Activated B cell treated with CpG ODN at 0.5 μM for 24 hours (primary cell): ENCODE results near the gene PREX1. TPM values are rescaled to one million over a fixed set of nuclear protein-coding genes. Genes with fewer than 3 reads are reported as not detected.

Experiments used
- ATAC-seq: fragments of 200-7000 bp; cut with Tn5 transposase; one replicate; pipeline ENCODE4 v1.10.0; 2021; ENCODE audit warnings: low read depth, mild to moderate bottlenecking, moderate library complexity
- CTCF ChIA-PET: fragments of 350-600 bp; sonication (Branson Sonifier 250); formaldehyde crosslinking; loops from one replicate; lab custom pipeline; 2021; ENCODE audit warnings: antibody characterized with exemption; lab: Charles Lee
- POLR2A ChIA-PET: fragments of 350-600 bp; sonication (Branson Sonifier 250); formaldehyde crosslinking; loops from one replicate; lab custom pipeline; 2021; ENCODE audit warnings: antibody characterized with exemption; lab: Charles Lee
- DNase-seq: peaks from one replicate; pipeline ENCODE4 v3.0.0; 2022
- H3K27ac Mint-ChIP-seq: one replicate; pipeline ENCODE4 v1.8.0; 2020; ENCODE audit warnings: mixed read lengths
- H3K27me3 Mint-ChIP-seq: one replicate; pipeline ENCODE4 v1.8.0; 2021; ENCODE audit warnings: mixed read lengths
- H3K36me3 Mint-ChIP-seq: one replicate; pipeline ENCODE4 v1.8.0; 2021; ENCODE audit warnings: low read depth, mixed read lengths
- H3K4me1 Mint-ChIP-seq: one replicate; pipeline ENCODE4 v1.8.0; 2021; ENCODE audit warnings: mixed read lengths
- H3K4me3 Mint-ChIP-seq: one replicate; pipeline ENCODE4 v1.8.0; 2020; ENCODE audit warnings: mild to moderate bottlenecking, mixed read lengths
- H3K9me3 Mint-ChIP-seq: one replicate; pipeline ENCODE4 v1.8.0; 2020; ENCODE audit warnings: mixed read lengths
- CTCF ChIP-seq: fragments of 200-600 bp; IDR thresholded peaks from one replicate; pipeline ENCODE4 v1.8.0; 2022; ENCODE audit warnings: antibody characterized with exemption, mild to moderate bottlenecking
- intact Hi-C: fragments of 100-400 bp; cut with micrococcal nuclease; formaldehyde crosslinking; loops from one replicate; pipeline ENCODE4 v1.15.1; 2024
- total RNA-seq: library from RNA; stranded (reverse); gene quantifications from 2 replicates; pipeline ENCODE4 v1.2.3, GENCODE V29; 2022

Gene PREX1
- total RNA-seq, 1 donor from 2014 or later: 71.4 TPM

DNA sequence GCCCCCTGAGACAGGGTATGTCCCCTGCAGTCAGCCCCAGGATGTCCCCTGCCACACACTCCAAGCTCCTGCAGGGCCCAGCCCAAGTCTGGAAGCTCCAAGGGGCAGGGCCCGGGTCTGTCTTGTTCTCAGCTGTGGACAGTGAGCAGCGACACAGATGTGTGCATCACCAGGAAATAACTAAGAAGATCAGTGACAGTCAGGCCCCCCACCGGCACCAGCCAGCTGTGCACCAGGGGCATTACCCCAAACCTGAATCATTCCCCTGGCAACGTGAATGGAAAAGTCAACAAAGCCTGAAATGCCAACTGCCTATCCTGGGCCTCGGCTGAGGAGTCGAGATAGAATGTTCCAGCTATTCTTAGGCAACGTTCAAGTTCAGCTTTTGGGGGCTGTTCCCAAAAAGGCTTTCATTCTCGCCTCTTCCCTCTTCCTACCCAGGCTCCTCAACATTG lies 105.0 kb downstream of the PREX1 start:
- Mint-ChIP-seq H3K27me3 (no peaks in the 10 kb centered on the region), H3K4me1 (peaks cover 70% of the 10 kb centered on the region), H3K36me3 (peaks cover 40% of the 10 kb centered on the region), H3K9me3 (no peaks in the 10 kb centered on the region), H3K4me3 (peak overlapping the region; percentile 47), H3K27ac (peak overlapping the region; percentile 84)
- ChIA-PET POLR2A (interaction anchor here (0.6 to 2.9 kb wide), 10 partner anchors 11 to 104 kb away, joined by 3 to 20 read pairs (median 5); no protein-coding TSS in a partner anchor), CTCF (interaction anchor here (0.9 to 2.2 kb wide), 3 partner anchors 65 to 105 kb away, joined by 3 to 12 read pairs (median 3); partner anchors contain the start of gene PREX1)
- DNase-seq (no peak), ATAC-seq (peak; percentile 52)
- no peak for TF ChIP-seq CTCF
- intact Hi-C loops: loop anchor here (1.0 to 5.0 kb wide), 6 partner anchors 10 to 190 kb away; partner anchors contain the start of gene PREX1

- DNase-seq: no peak
- intact Hi-C loops: loop anchor here (1.0 to 5.0 kb wide), 5 partner anchors 10 to 190 kb away; partner anchors contain the start of gene PREX1
- peaks cover 38% of the 10 kb centered on the region for H3K36me3 Mint-ChIP-seq
These were observed 105.6 kb downstream of the PREX1 start for GRCh38 chr20:48722002-48722731.

GRCh38 chr20:48721324-48722001 lies 106.3 kb downstream of the PREX1 start:
- ChIA-PET POLR2A (interaction anchor here (1.0 to 3.7 kb wide), 6 partner anchors 9 to 107 kb away, joined by 4 to 18 read pairs (median 11); partner anchors contain the start of gene PREX1), CTCF (interaction anchor here (1.4 to 2.2 kb wide), 2 partner anchors 64 kb away, joined by 3 to 12 read pairs; no protein-coding TSS in a partner anchor)
- H3K4me1 Mint-ChIP-seq: peaks cover 83% of the 10 kb centered on the region
- H3K4me3 Mint-ChIP-seq: peak overlapping the region; percentile 47
- peaks cover 31% of the 10 kb centered on the region for H3K36me3 Mint-ChIP-seq
- ATAC-seq: no peak
- H3K27ac Mint-ChIP-seq: peak overlapping the region; percentile 84
- no peak for TF ChIP-seq CTCF
- intact Hi-C loops: loop anchor here (1.0 to 5.0 kb wide), 5 partner anchors 9 to 191 kb away; partner anchors contain the start of gene PREX1
- no peak for DNase-seq
- no peaks in the 10 kb centered on the region for H3K27me3 Mint-ChIP-seq
- no peaks in the 10 kb centered on the region for H3K9me3 Mint-ChIP-seq

More at GRCh38 chr20:48722002-48722731, 105.6 kb downstream of the PREX1 start:
- no peak for TF ChIP-seq CTCF
- Mint-ChIP-seq H3K27ac (peak overlapping the region; percentile 84), H3K4me3 (peak overlapping the region; percentile 47), H3K9me3 (no peaks in the 10 kb centered on the region), H3K4me1 (peaks cover 76% of the 10 kb centered on the region), H3K27me3 (no peaks in the 10 kb centered on the region)
- ChIA-PET CTCF (interaction anchor here (1.0 to 2.2 kb wide), 2 partner anchors 64 to 105 kb away, joined by 3 to 12 read pairs; partner anchors contain the start of gene PREX1), POLR2A (interaction anchor here (0.6 to 3.7 kb wide), 13 partner anchors 10 to 106 kb away, joined by 3 to 20 read pairs (median 7); partner anchors contain the start of gene PREX1)
- ATAC-seq: peak; percentile 59

DNA sequence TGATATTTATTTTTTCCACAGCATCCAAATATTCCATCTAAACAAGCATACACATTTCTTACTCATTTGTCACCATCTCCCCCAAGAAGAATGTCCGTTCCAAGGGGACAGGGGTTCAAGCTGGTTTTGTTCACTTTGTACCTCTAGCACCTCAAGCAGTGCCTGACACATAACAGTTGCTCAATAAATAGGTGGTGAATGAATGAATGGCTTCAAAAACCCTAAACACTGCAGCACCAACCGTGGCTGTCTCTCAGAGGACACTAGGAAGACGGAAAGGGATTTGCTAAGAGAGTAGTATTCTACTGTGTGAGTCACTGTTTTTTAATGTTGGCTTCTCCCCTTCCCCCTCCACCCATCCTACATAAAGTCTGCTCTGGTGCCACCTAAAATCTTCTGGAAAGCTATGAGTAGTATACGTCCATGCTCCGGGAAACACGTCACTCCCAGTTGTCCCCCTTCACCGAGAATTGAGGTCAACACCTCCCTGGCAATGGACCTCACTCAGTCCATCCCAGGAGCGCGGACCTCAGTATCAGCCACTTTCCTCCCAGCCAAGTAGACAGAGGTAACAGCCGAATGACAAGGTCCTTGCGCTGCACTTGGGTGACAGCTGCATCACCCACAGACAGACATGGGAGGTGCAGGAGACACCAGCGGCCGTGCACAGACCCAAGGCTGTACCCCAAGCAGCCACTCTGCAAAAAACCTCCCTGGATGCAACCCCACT lies 107.4 kb downstream of the PREX1 start:
- TF ChIP-seq CTCF: no peak
- Mint-ChIP-seq H3K27ac (peak overlapping the region; percentile 84), H3K9me3 (no peaks in the 10 kb centered on the region), H3K4me1 (peaks cover 93% of the 10 kb centered on the region), H3K36me3 (peaks cover 23% of the 10 kb centered on the region), H3K4me3 (no peak overlapping the region), H3K27me3 (no peaks in the 10 kb centered on the region)
- ChIA-PET CTCF (interaction anchor here (1.4 kb wide), 1 partner anchor 63 kb away, joined by 3 read pairs; no protein-coding TSS in a partner anchor), POLR2A (interaction anchor here (0.8 to 3.7 kb wide), 5 partner anchors 8 to 106 kb away, joined by 3 to 18 read pairs (median 15); no protein-coding TSS in a partner anchor)
- intact Hi-C loops: loop anchor here (5.0 kb wide), 1 partner anchor 192 kb away; no protein-coding TSS in a partner anchor
- DNase-seq: no peak
- no peak for ATAC-seq
